Measurements from ENCODE around the gene NMNAT2. TPM values are rescaled to one million over a fixed set of nuclear protein-coding genes. Genes with fewer than 3 reads are reported as not detected.

The NMNAT2 gene
- total and polyA plus RNA-seq, 2 of the 8 experiments (the other 6 are each of a cell fraction or from before 2014, with no cell fraction given) = 6.5 to 20.9 TPM

GRCh38 chr1:183295521-183295920 lies 122.7 kb downstream of the NMNAT2 start:
- TF ChIP-seq ATF3 (IDR thresholded peaks at IDR 0.05; ENCODE audit: insufficient read depth, low read depth, low read length) (no peak), SP1 (IDR thresholded peaks at IDR 0.05; ENCODE audit: low read depth, low read length) (no peak), RAD21 (IDR thresholded peaks at IDR 0.05 in 1 of 2, conservative IDR thresholded peaks at IDR 0.05 in 1 of 2; ENCODE audit: low read depth in 2 of 2, low read length in 2 of 2) (no peak), BRCA1 (IDR thresholded peaks at IDR 0.05; ENCODE audit: low read depth, low read length) (no peak), POLR2AphosphoS5 (IDR thresholded peaks at IDR 0.05; ENCODE audit: low read depth, low read length) (no peak), PHF8 (conservative IDR thresholded peaks at IDR 0.05; ENCODE audit: low read depth, low read length) (no peak), MAX (IDR thresholded peaks at IDR 0.05) (no peak), KDM5A (IDR thresholded peaks at IDR 0.05; ENCODE audit: low read length) (no peak), NANOG (IDR thresholded peaks at IDR 0.05; ENCODE audit: insufficient read depth, low read depth, low read length, poor library complexity, severe bottlenecking) (no peak), RNF2 (IDR thresholded peaks at IDR 0.05; ENCODE audit: borderline replicate concordance, low read depth, low read length, missing control alignments, poor library complexity, severe bottlenecking) (no peak), KDM1A (IDR thresholded peaks at IDR 0.05; ENCODE audit: borderline replicate concordance, low read length) (no peak), CTBP2 (IDR thresholded peaks at IDR 0.05; ENCODE audit: borderline replicate concordance, insufficient read depth, insufficient read length, low read length) (no peak)
- Histone ChIP-seq H3K23ac (ENCODE audit: insufficient read length) (no peak overlapping the region), H2AFZ (ENCODE audit: low read length) (no peak overlapping the region), H3K4ac (replicated peaks; ENCODE audit: insufficient read length, low read depth, low read length) (no peak overlapping the region), H2BK15ac (ENCODE audit: low read length) (no peak overlapping the region), H2BK20ac (ENCODE audit: low read length) (no peak overlapping the region), H3K4me1 (replicated peaks in 1 of 4; ENCODE audit: control insufficient read depth in 3 of 4, insufficient read depth in 4 of 4, low read length in 3 of 4) (peaks cover 4 to 21% (median 9%) of the 10 kb centered on the region in 4 experiments), H4K5ac (ENCODE audit: insufficient read length, low read depth, low read length) (no peak overlapping the region), H4K20me1 (replicated peaks in 1 of 2; ENCODE audit: control insufficient read depth in 1 of 2, insufficient read depth in 2 of 2, low read length in 2 of 2) (no peaks in the 10 kb centered on the region), H2AK5ac (ENCODE audit: low read depth, low read length) (no peak overlapping the region), H3K27me3 (replicated peaks in 1 of 4; ENCODE audit: control insufficient read depth in 3 of 4, extremely low read depth in 1 of 4, insufficient read depth in 3 of 4, low read length in 3 of 4) (no peaks in the 10 kb centered on the region), H2BK12ac (ENCODE audit: low read depth, low read length) (no peak overlapping the region), H4K91ac (replicated peaks; ENCODE audit: insufficient read length, low read length) (no peak overlapping the region), H3K4me3 (ENCODE audit: extremely low read depth in 1 of 4, insufficient read depth in 2 of 4, low read depth in 3 of 4, low read length in 4 of 4) (no peak overlapping the region), H3K36me3 (ENCODE audit: control insufficient read depth in 2 of 4, insufficient read depth in 4 of 4, low read length in 3 of 4) (no peaks in the 10 kb centered on the region), H3K14ac (ENCODE audit: insufficient read length) (no peak overlapping the region), H3K9ac (replicated peaks in 1 of 4; ENCODE audit: extremely low read depth in 1 of 4, low read depth in 3 of 4, low read length in 3 of 4) (no peak overlapping the region), H2BK120ac (replicated peaks; ENCODE audit: low read depth, low read length) (no peak overlapping the region), H3K4me2 (ENCODE audit: insufficient read depth in 1 of 2, low read depth in 2 of 2, low read length in 2 of 2) (no peak overlapping the region), H3K79me1 (ENCODE audit: low read depth, low read length) (no peaks in the 10 kb centered on the region), H3K79me2 (ENCODE audit: control insufficient read depth in 1 of 2, insufficient read depth in 2 of 2, low read length in 2 of 2) (no peaks in the 10 kb centered on the region), H3K18ac (ENCODE audit: extremely low read depth, low read length) (no peak overlapping the region), H4K8ac (ENCODE audit: extremely low read depth, insufficient read depth, low read length) (no peak overlapping the region), H2BK5ac (ENCODE audit: low read depth, low read length) (no peak overlapping the region), H3K27ac (ENCODE audit: low read depth, low read length) (no peak overlapping the region), H3K9me3 (ENCODE audit: insufficient read depth in 2 of 2, low read depth in 1 of 2, low read length in 1 of 2) (no peaks in the 10 kb centered on the region), H3K56ac (replicated peaks; ENCODE audit: insufficient read length, low read depth, low read length) (no peak overlapping the region), H3K23me2 (ENCODE audit: low read depth, low read length) (no peaks in the 10 kb centered on the region)
- DNase-seq (ENCODE audit: low read depth in 1 of 2, low spot score in 2 of 2) (no peak), FAIRE-seq (no peak)
- ChIA-PET POLR2A (ENCODE audit: partially characterized antibody) (no interaction called here), CTCF (ENCODE audit: partially characterized antibody) (interaction anchor here (0.8 to 10.2 kb wide), 5 partner anchors 12 to 23 kb away, joined by 3 to 90 read pairs (median 3); no protein-coding TSS in a partner anchor)
- WGBS, 2 experiments (ENCODE audit: extremely low coverage in 1 of 2, insufficient coverage in 1 of 2, insufficient read length in 1 of 2, insufficient replicate concordance in 2 of 2, low coverage in 1 of 2, low lambda C conversion rate in 2 of 2, missing lambda C conversion rate in 1 of 2) = 83% methylated on average over 5 of the region's 5 CpGs; no CpG with 5 or more reads in 1 of the 2 experiments
